Caco-2 (cell line): Measurements from ENCODE around the gene FCN1. TPM values are rescaled to one million over a fixed set of nuclear protein-coding genes. Genes with fewer than 3 reads are reported as not detected.

Source experiments
- BruUV-seq: library from RNA; stranded (reverse); fragments of 400-500 nt; replicated peaks from 2 replicates; lab custom pipeline; 2021; lab: Mats Ljungman, UMichigan
- CTCF ChIA-PET: fragments of 300-600 bp; sonication (Branson Sonifier 250); formaldehyde crosslinking; loops from one replicate; lab custom pipeline; 2022; ENCODE audit warnings: antibody characterized with exemption; lab: Charles Lee
- POLR2A ChIA-PET: fragments of 300-600 bp; sonication (Branson Sonifier 250); formaldehyde crosslinking; loops from one replicate; lab custom pipeline; 2022; ENCODE audit warnings: antibody characterized with exemption; lab: Charles Lee
- DNase-seq, 2 experiments: peaks; one replicate each; pipeline versions ENCODE4 v3.0.0 to v3.0.0-alpha.2; 2020 to 2022
- H3K27me3 ChIP-seq: replicated peaks from 2 replicates; pipeline ENCODE4 v1.6.0; 2011; ENCODE audit warnings: low read length; ENCODE audit not compliant: control insufficient read depth, insufficient read depth
- H3K36me3 ChIP-seq: 2 replicates; pipeline ENCODE4 v1.5.1; 2011; ENCODE audit warnings: low read length; ENCODE audit not compliant: control insufficient read depth, insufficient read depth
- H3K4me1 ChIP-seq: fragments of 250-450 bp; sonication (Bioruptor Pico); 2 replicates; pipeline ENCODE4 v1.5.1; 2020; ENCODE audit warnings: mild to moderate bottlenecking
- H3K4me3 ChIP-seq: 2 replicates; pipeline ENCODE4 v1.5.1; 2011; ENCODE audit warnings: low read depth, mild to moderate bottlenecking, control low read depth, low read length
- H3K9me3 ChIP-seq: fragments of 250-450 bp; sonication (Bioruptor Pico); 2 replicates; pipeline ENCODE4 v1.5.1; 2020; ENCODE audit warnings: mild to moderate bottlenecking, moderate library complexity
- H3K27ac Mint-ChIP-seq: one replicate; pipeline ENCODE4 v1.8.0; 2022; ENCODE audit warnings: mixed read lengths; ENCODE audit not compliant: unreplicated experiment
- H3K27me3 Mint-ChIP-seq: one replicate; pipeline ENCODE4 v1.8.0; 2022; ENCODE audit warnings: mixed read lengths; ENCODE audit not compliant: insufficient read depth, unreplicated experiment
- H3K36me3 Mint-ChIP-seq: one replicate; pipeline ENCODE4 v1.8.0; 2022; ENCODE audit warnings: mild to moderate bottlenecking, mixed read lengths; ENCODE audit not compliant: insufficient read depth, unreplicated experiment
- H3K4me1 Mint-ChIP-seq: one replicate; pipeline ENCODE4 v1.8.0; 2022; ENCODE audit warnings: low read depth, mixed read lengths; ENCODE audit not compliant: unreplicated experiment
- H3K4me3 Mint-ChIP-seq: one replicate; pipeline ENCODE4 v1.8.0; 2022; ENCODE audit warnings: mild to moderate bottlenecking, moderate library complexity, mixed read lengths; ENCODE audit not compliant: unreplicated experiment
- H3K9me3 Mint-ChIP-seq: one replicate; pipeline ENCODE4 v1.8.0; 2022; ENCODE audit warnings: mixed read lengths; ENCODE audit not compliant: unreplicated experiment
- CTCF ChIP-seq, 2 experiments: fragments of 200-600 bp in 1 of 2; IDR thresholded peaks; 1 replicate in 1 of 2; 2 replicates in 1 of 2; pipeline versions ENCODE4 v1.5.1 to v1.8.0; 2011 to 2022; ENCODE audit warnings: antibody characterized with exemption in 1 of 2, control low read depth in 1 of 2, inconsistent platforms in 1 of 2, low read depth in 1 of 2, low read length in 1 of 2, mild to moderate bottlenecking in 1 of 2, moderate library complexity in 1 of 2; ENCODE audit not compliant: insufficient read depth in 1 of 2, severe bottlenecking in 1 of 2, unreplicated experiment in 1 of 2
- intact Hi-C: fragments of 100-400 bp; cut with micrococcal nuclease; formaldehyde crosslinking; loops from one replicate; pipeline ENCODE4 v1.10.0; 2022; ENCODE audit not compliant: unreplicated experiment
- total RNA-seq: library from RNA; stranded (reverse); gene quantifications from 2 replicates; pipeline ENCODE4 v1.2.3, GENCODE V29; 2022

FCN1 gene
- total RNA-seq, 1 experiment from 2014 or later, result not detected

DNA sequence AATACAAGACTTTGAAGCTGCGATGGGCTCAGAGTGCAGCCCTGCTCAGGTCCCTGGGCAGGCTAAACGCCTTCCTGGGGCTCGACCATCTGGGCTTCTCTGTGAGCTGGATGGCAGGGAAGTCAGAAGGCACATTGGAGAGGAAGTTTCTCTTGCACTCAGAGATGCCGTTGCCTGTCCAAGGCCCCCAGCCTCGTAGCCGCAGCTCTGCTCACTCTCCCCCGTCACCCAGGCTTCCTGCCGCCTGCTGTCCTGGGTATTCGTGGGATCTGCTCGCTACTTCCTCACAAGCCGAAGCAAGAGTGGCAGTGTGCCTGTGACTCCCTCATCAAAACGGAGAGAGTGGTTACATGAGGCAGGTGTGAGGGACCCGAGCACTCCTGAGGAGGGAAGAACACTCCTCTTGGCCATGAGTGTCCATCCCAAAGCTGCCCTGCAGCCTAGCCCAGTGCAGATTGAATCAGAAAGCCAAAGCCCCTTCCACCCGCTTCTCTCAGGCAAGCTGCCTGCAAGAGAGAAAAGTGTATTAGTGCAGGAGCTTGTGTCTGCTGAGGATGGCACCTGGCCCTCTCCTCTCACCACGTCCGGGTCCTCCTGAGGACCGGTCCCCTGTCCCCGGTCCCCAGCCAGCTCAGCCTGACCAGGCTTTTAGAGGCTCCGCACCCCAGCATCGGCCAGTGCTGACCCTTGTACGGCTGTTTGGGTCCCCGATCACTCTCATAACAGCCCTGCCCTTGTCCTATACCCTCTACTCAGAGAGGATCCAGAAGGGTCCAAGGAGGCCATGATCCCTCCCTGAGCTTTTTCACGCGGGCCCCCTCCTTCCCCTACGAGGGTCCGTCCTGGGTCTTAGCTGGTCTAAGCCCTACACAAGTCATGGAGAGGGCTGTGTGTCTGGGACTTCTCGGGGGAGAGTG, 29.8 kb downstream of the FCN1 start:
- no peak for TF ChIP-seq CTCF (IDR thresholded peaks at IDR 0.05; ENCODE audit: insufficient read depth in 1 of 2, low read depth in 1 of 2, low read length in 1 of 2, severe bottlenecking in 1 of 2, unreplicated experiment in 1 of 2)
- H3K27me3 ChIP-seq, result no peaks in the 10 kb centered on the region; the same call in 1 of the 2 replicates
- H3K4me3 Mint-ChIP-seq, result no peak overlapping the region
- no peaks in the 10 kb centered on the region for H3K9me3 Mint-ChIP-seq
- H3K4me3 ChIP-seq, result no peak overlapping the region
- no peaks in the 10 kb centered on the region for H3K36me3 ChIP-seq
- ChIA-PET CTCF (no interaction called here), POLR2A (no interaction called here)
- no TSS peak for BruUV-seq
- no peaks in the 10 kb centered on the region for H3K4me1 ChIP-seq
- intact Hi-C loops, result no loop called here
- H3K27ac Mint-ChIP-seq, result no peak overlapping the region
- no peak for DNase-seq
- H3K4me1 Mint-ChIP-seq, result no peaks in the 10 kb centered on the region
- peaks cover 9% of the 10 kb centered on the region for H3K27me3 Mint-ChIP-seq
- H3K36me3 Mint-ChIP-seq, result peaks cover 6% of the 10 kb centered on the region
- no peaks in the 10 kb centered on the region; the same call in 1 of the 2 replicates for H3K9me3 ChIP-seq

DNA sequence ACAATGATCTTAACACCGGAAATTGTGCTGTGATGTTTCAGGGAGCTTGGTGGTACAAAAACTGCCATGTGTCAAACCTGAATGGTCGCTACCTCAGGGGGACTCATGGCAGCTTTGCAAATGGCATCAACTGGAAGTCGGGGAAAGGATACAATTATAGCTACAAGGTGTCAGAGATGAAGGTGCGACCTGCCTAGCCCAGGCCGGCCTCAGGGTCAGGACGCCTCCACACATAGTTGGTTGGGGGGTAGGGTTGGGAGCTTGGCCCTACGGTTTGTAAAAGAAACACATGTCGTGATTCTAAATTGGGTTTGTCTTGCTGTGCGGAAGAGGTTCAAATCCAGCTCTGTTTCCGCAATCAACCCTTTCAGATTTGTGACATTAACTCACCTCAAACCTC, 30.5 kb downstream of the FCN1 start:
- peaks cover 6% of the 10 kb centered on the region for H3K36me3 Mint-ChIP-seq
- no peaks in the 10 kb centered on the region; the same call in 1 of the 2 replicates for H3K27me3 ChIP-seq
- CTCF ChIA-PET, result no interaction called here

More for the DNA sequence above, 30.5 kb downstream of the FCN1 start:
- intact Hi-C loops, result no loop called here
- Mint-ChIP-seq H3K27ac (no peak overlapping the region), H3K27me3 (peaks cover 9% of the 10 kb centered on the region), H3K4me1 (no peaks in the 10 kb centered on the region), H3K9me3 (no peaks in the 10 kb centered on the region), H3K4me3 (no peak overlapping the region)
- no peak for DNase-seq
- H3K4me1 ChIP-seq, result no peaks in the 10 kb centered on the region
- no peak overlapping the region for H3K4me3 ChIP-seq
- POLR2A ChIA-PET, result no interaction called here
- no peak for TF ChIP-seq CTCF (IDR thresholded peaks at IDR 0.05; ENCODE audit: insufficient read depth in 1 of 2, low read depth in 1 of 2, low read length in 1 of 2, severe bottlenecking in 1 of 2, unreplicated experiment in 1 of 2)
- no TSS peak for BruUV-seq
- H3K36me3 ChIP-seq, result no peaks in the 10 kb centered on the region
- no peaks in the 10 kb centered on the region; the same call in 1 of the 2 replicates for H3K9me3 ChIP-seq
